T47D (cell line): Measurements from ENCODE around the gene TRIM2.

Experiments
- DNase-seq, 2 experiments: peaks; one replicate each; pipeline versions ENCODE4 v3.0.0 to v3.0.0-alpha.2; 2011 to 2012; ENCODE audit warnings: low read depth in 1 of 2, low spot score in 1 of 2
- JUND ChIP-seq: IDR thresholded peaks from 2 replicates; pipeline ENCODE4 v1.6.1; 2012; ENCODE audit warnings: low read depth
- in situ Hi-C: cut with HindIII; loops from 2 replicates; pipeline ENCODE4 v1.10.0; 2016; ENCODE audit warnings: low sequenced_read_pairs, low pct_unique_long_range_greater_than_20kb

TRIM2 gene

DNA sequence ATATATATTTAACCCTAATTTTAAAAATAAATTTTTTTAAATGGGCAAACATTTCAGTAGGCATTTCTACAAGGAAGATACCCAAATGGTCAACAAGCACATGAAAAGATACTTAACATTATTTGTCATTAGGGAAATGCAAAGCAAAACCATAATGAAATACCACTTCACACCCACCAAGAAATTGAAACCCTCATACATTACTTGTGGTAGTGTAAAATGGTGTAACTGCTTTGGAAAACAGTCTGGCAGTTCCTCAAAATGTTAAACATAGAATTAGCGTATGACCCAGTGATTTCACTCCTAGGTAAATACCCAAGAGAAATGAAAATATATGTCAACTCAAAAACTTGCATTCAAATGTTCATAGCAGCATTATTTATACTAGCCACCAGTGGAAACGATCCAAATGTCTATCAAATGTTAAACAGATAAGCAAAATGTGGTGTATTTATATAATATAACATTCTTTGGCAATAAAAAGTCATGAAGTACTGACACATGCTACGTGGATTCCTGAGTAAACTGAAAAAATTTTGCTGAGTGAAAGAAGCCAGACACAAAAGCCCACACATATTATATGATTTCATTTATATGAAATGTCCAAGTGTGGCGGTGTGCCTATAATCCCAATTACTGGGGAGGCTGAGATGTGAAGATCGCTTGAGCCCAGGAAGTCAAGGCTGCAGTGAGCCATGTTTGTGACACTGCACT lies 16.6 kb downstream of the TRIM2 start:
- no peak for TF ChIP-seq JUND
- DNase-seq: no peak
- in situ Hi-C loops: no loop called here

DNA sequence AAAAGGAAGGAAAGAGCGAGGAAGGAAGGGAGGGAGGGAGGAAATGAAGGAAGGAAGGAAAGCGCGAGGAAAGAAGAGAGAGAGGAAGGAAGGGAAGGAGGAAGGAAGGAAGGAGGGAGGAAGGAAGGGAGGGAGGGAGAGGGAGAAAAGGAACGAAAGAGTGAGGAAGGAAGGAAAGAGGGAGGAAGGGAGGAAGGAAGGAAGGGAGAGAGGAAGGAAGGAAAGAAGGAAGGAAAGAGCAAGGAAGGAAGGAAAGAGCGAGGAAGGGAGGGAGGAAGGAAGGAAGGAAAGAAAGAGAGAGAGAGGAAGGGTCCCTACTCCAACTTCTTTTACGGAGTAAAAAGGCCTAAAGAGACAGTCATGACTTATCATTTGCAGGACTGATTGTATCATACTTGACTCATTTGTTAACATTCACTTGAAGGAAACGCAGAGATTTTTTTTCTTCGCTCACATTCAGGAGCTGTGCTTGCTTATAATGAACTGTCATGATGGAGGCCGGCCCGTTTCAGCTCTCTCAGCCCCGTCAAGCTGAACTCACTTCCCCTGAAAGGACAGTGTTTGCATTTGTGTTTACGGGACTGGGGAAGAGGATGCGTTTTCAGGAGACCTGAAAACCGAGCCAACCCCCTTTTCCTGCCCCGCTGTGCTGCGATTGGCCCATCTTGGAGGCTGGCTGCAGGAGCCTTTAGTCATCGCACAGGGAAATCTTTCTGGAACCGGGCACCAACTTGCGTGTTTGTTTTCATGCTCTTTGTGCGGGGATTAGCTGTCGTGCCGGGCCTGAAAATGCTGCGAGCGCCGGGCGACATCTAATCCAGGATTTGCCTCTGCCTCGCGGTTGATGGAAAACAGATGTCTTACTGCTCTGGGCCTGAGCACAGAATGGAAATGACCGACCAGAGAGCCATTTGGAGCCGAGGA lies 17.8 kb downstream of the TRIM2 start:
- no peak for TF ChIP-seq JUND
- peak; percentile 60 to 70 for DNase-seq
- in situ Hi-C loops: no loop called here

DNA sequence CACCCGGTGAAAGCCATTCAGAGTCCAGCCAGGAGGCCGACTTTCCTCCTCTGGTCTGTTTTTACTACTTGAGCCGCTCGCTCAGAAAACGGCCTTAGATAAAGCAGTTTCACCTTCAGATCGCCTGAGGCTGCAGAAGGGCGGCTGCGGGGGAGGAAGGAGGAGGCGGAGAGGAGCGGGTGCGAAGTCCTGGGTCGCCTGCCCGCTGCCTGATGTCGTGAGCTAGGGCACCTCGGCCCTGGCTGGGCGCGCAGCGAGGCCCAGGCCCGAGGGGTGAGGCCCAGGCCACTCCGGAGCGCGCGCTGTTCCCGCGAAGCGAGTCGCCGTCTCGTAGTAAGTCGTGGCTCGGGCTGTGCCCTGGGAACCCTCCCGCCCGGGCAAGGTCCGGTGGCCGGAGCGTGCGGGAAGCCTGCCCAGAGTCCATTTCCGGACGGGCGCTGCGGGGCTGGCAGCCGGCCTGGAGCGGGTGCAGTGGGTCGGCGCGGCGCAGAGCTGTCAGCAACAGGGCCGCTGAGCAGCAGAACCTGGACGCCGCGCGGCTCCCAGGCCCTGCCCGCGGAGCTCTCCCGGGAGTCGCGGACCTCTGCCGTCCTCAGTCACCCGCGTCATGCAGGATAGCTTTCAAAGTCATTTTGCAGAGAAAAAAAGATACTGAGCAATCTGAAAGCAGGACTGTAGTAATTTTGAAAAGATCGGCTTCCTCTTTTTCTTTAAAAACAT lies 18.6 kb downstream of the TRIM2 start:
- in situ Hi-C loops: no loop called here
- DNase-seq: peak; percentile 31 to 42
- TF ChIP-seq JUND: no peak

- in situ Hi-C loops: no loop called here
- TF ChIP-seq JUND: no peak
- no peak for DNase-seq
These were observed 19.2 kb downstream of the TRIM2 start for GRCh38 chr4:153223427-153223801.

- no peak for TF ChIP-seq JUND
- in situ Hi-C loops: no loop called here
- no peak for DNase-seq
These were observed 19.7 kb downstream of the TRIM2 start for GRCh38 chr4:153223930-153224329.

GRCh38 chr4:153224474-153224873 lies 20.2 kb downstream of the TRIM2 start:
- TF ChIP-seq JUND: no peak
- in situ Hi-C loops: no loop called here
- no peak for DNase-seq

DNA sequence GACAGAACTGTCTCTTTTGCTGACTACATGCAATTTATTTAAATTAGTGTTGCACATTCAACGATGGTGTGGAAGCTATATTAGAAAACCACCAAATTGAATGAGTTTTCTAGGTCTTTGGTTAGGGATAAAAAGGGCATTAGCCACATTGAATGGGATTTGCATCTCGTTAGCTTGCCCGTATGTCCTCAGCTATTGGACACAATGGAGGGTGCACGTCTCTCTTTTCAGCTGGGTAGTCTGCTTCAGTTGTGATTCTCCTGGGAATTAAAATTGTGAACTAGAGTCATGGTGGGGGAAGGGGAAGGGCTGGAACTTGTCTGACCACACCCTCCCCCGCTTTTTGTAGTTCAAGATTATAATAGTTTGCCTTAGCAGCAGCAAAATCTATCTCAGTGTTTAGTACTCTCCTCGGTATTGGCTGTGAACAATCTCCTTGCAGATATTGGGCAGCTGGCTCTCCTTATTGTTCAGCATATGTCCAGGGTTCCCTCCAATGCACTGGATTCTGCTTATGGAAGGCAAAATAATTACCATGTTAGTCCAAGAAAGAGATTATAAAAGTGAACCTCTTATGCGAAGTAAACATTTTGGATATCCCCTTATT lies 23.3 kb downstream of the TRIM2 start:
- no peak for DNase-seq
- TF ChIP-seq JUND: no peak
- in situ Hi-C loops: no loop called here

DNA sequence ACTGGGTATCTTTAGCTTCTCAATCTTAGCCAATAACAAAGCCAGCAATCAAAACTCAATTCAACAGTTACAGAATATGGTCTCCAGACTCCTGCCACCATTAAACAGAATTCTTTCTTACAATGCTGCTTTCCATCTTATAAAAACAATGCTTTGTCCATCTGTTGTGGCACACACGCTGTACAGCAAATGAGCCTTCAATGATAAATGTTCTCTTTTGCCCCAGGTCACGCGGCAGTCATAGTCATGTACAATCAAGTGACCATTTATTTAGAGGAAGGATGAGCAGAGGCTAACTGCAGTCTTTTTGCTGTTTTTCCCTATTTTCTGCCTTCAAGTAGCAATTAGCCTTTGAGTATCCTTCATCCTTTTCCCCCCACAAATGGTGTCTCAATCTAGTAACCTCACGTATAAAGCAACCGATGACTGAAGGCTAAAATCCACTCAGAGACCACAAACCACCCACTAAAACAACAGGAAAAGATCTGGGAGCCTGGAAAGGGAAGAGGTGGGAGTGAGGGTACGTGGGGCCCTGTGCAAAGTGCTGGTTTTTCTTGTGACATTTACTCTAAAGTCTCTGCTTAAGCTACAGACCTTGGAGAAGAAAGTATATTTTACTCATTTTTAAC lies 24.4 kb downstream of the TRIM2 start:
- TF ChIP-seq JUND: no peak
- in situ Hi-C loops: no loop called here
- DNase-seq: no peak

- no peak for TF ChIP-seq JUND
- in situ Hi-C loops: no loop called here
- DNase-seq: no peak
These were observed 25.3 kb downstream of the TRIM2 start for GRCh38 chr4:153229545-153229944.

DNA sequence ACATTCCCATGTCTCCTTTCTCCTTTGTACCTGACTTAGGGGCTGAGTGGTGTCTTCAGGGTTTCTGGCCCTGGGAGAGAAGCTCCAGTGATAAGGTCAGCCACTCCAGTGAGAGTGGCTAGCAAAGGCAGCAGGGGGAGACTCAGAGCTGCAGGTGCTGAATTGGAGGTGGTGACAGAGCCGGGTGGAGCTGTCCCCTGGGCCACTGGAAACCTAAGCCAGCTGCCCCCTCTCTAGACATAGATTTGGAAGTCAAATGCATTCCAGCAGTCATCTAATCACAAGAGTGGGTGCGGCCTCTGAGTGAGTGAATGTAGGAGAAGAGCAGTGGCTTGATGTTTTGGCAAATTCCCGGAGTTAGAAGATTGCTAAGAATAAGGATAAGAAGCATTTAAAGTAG lies 28.5 kb downstream of the TRIM2 start:
- in situ Hi-C loops: no loop called here
- no peak for TF ChIP-seq JUND
- peak in 1 of 2 experiments; percentile 37 for DNase-seq

- DNase-seq: no peak
- in situ Hi-C loops: no loop called here
- TF ChIP-seq JUND: no peak
These were observed 29.6 kb downstream of the TRIM2 start for GRCh38 chr4:153233761-153234371.

DNA sequence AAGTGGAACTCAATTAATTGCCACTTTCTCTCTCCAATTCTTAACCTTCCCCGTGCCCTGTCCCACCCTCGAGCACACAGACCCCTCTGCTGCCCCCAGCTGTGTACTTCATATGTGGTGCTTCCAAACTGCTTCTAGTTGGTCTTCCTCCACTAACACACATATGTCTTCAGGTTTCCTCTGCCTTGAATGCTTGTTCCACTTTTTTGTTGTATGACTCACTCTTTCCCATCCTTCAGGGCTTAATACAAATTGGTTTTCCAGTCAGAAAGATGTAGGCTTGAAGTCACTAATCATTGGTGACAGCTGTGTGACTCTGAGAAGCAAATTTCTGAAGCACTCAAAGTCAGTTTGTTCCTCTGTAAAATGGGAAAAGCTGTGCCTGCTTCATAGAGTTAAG lies 30.6 kb downstream of the TRIM2 start:
- no peak for TF ChIP-seq JUND
- in situ Hi-C loops: no loop called here
- DNase-seq: no peak
